Measurements from ENCODE around the gene NDUFV3. TPM values are rescaled to one million over a fixed set of nuclear protein-coding genes. Genes with fewer than 3 reads are reported as not detected.
"Not testable (repeated sequence)": the region's sequence is repeated elsewhere in the genome, so short reads cannot be mapped to it uniquely, and the experiment has no call there.

Gene NDUFV3
- total and polyA plus RNA-seq, 2 of the 8 experiments (the other 6 are each of a cell fraction or from before 2014, with no cell fraction given), result 17.0 to 44.4 TPM

GRCh38 chr21:42958122-42958521 lies 65.0 kb downstream of the NDUFV3 start:
- H4K20me1 ChIP-seq (replicated peaks in 1 of 2; ENCODE audit: control insufficient read depth in 1 of 2, insufficient read depth in 2 of 2, low read length in 2 of 2); H3K23ac ChIP-seq (ENCODE audit: insufficient read length); H3K79me1 ChIP-seq (ENCODE audit: low read depth, low read length); H3K4me3 ChIP-seq (ENCODE audit: extremely low read depth in 1 of 4, insufficient read depth in 2 of 4, low read depth in 3 of 4, low read length in 4 of 4); H4K8ac ChIP-seq (ENCODE audit: extremely low read depth, insufficient read depth, low read length); H3K36me3 ChIP-seq (ENCODE audit: control insufficient read depth in 2 of 4, insufficient read depth in 4 of 4, low read length in 3 of 4); H2BK12ac ChIP-seq (ENCODE audit: low read depth, low read length); H3K79me2 ChIP-seq (ENCODE audit: control insufficient read depth in 1 of 2, insufficient read depth in 2 of 2, low read length in 2 of 2); H3K9ac ChIP-seq (replicated peaks in 1 of 4; ENCODE audit: extremely low read depth in 1 of 4, low read depth in 3 of 4, low read length in 3 of 4); H3K27me3 ChIP-seq (replicated peaks in 1 of 4; ENCODE audit: control insufficient read depth in 3 of 4, extremely low read depth in 1 of 4, insufficient read depth in 3 of 4, low read length in 3 of 4); H3K9me3 ChIP-seq (ENCODE audit: insufficient read depth in 2 of 2, low read depth in 1 of 2, low read length in 1 of 2); FAIRE-seq; H3K23me2 ChIP-seq (ENCODE audit: low read depth, low read length); H3K14ac ChIP-seq (ENCODE audit: insufficient read length); H2AFZ ChIP-seq (ENCODE audit: low read length); DNase-seq (ENCODE audit: low read depth in 1 of 2, low spot score in 2 of 2); H3K4me2 ChIP-seq (ENCODE audit: insufficient read depth in 1 of 2, low read depth in 2 of 2, low read length in 2 of 2); H2BK15ac ChIP-seq (ENCODE audit: low read length): not testable (repeated sequence)
- peak overlapping the region; percentile 98; the same call in 1 of the 2 replicates for H2BK5ac ChIP-seq (ENCODE audit: low read depth, low read length)
- peak overlapping the region; percentile 36 for H3K4ac ChIP-seq (replicated peaks; ENCODE audit: insufficient read length, low read depth, low read length)
- H3K56ac ChIP-seq (replicated peaks; ENCODE audit: insufficient read length, low read depth, low read length), result peak overlapping the region; percentile 34
- H2BK20ac ChIP-seq (ENCODE audit: low read length), result peak overlapping the region; percentile 49; the same call in 1 of the 2 replicates
- peak overlapping the region; percentile 69 for H4K91ac ChIP-seq (replicated peaks; ENCODE audit: insufficient read length, low read length)
- peak overlapping the region; percentile 32 for H4K5ac ChIP-seq (ENCODE audit: insufficient read length, low read depth, low read length)
- peak overlapping the region; percentile 68; the same call in 1 of the 2 replicates for H3K27ac ChIP-seq (ENCODE audit: low read depth, low read length)
- peak overlapping the region; percentile 21; the same call in 1 of the 2 replicates for H3K18ac ChIP-seq (ENCODE audit: extremely low read depth, low read length)
- peaks cover 9 to 28% (median 17%) of the 10 kb centered on the region in 4 experiments for H3K4me1 ChIP-seq (replicated peaks in 1 of 4; ENCODE audit: control insufficient read depth in 3 of 4, insufficient read depth in 4 of 4, low read length in 3 of 4)
- H2BK120ac ChIP-seq (replicated peaks; ENCODE audit: low read depth, low read length), result peak overlapping the region; percentile 94
- POLR2A ChIA-PET (ENCODE audit: partially characterized antibody), result interaction anchor here (0.9 to 5.6 kb wide), 7 partner anchors 9 to 80 kb away, joined by 3 to 37 read pairs (median 4); no protein-coding TSS in a partner anchor
- peak overlapping the region; percentile 90 for H2AK5ac ChIP-seq (ENCODE audit: low read depth, low read length)
- WGBS, 2 experiments (ENCODE audit: extremely low coverage in 1 of 2, insufficient coverage in 1 of 2, insufficient read length in 1 of 2, insufficient replicate concordance in 2 of 2, low coverage in 1 of 2, low lambda C conversion rate in 2 of 2, missing lambda C conversion rate in 1 of 2), result 77% methylated on average over 6 of the region's 6 CpGs; no CpG with 5 or more reads in 1 of the 2 experiments
- CTCF ChIA-PET (ENCODE audit: partially characterized antibody), result interaction anchor here (0.6 to 2.7 kb wide), 3 partner anchors 15 to 24 kb away, joined by 3 to 9 read pairs (median 3); no protein-coding TSS in a partner anchor

Measured in H1 (cell line).